ENCODE measurements around the gene CHAF1A.

- no peak for TF ChIP-seq CTCF (IDR thresholded peaks at IDR 0.05)
- no peak for TF ChIP-seq ZFX (IDR thresholded peaks at IDR 0.05; ENCODE audit: borderline replicate concordance)
Measured at GRCh38 chr19:4396949-4397783, 5.3 kb upstream of the CHAF1A start.

Data from 22Rv1 (cell line).